Stimulated activated CD8-positive, alpha-beta memory T cell treated with anti-CD3 and anti-CD28 coated beads, Interleukin-7, amount 100 ng/mL, for 4 hours (primary cell): ENCODE data around the gene ADARB2.
"Not testable (repeated sequence)": the region's sequence is repeated elsewhere in the genome, so short reads cannot be mapped to it uniquely, and the experiment has no call there.

Source experiments
- DNase-seq, 2 donors: peaks; one replicate each; pipeline ENCODE4 v3.0.0-alpha.2; 2020; ENCODE audit warnings: low read depth in 2 of 2

ADARB2 gene

GRCh38 chr10:1408651-1409367, 328.5 kb downstream of the ADARB2 start:
- DNase-seq = no peak

GRCh38 chr10:1406967-1407945, 330.1 kb downstream of the ADARB2 start:
- no peak for DNase-seq

GRCh38 chr10:1406132-1406966, 331.0 kb downstream of the ADARB2 start:
- DNase-seq = no peak

GRCh38 chr10:1404323-1405260, 332.7 kb downstream of the ADARB2 start:
- no peak for DNase-seq

- no peak for DNase-seq
Measured at GRCh38 chr10:1403508-1404322, 333.6 kb downstream of the ADARB2 start.

- DNase-seq = no peak
Measured at GRCh38 chr10:1402816-1403507, 334.4 kb downstream of the ADARB2 start.

- DNase-seq = no peak
Measured at GRCh38 chr10:1402016-1402770, 335.1 kb downstream of the ADARB2 start.

- no peak for DNase-seq
Measured at GRCh38 chr10:1401071-1401965, 336.0 kb downstream of the ADARB2 start.

- DNase-seq = no peak
Measured at GRCh38 chr10:1400101-1401070, 336.9 kb downstream of the ADARB2 start.

- no peak for DNase-seq
Measured at GRCh38 chr10:1399431-1400100, 337.8 kb downstream of the ADARB2 start.

- no peak for DNase-seq
Measured at GRCh38 chr10:1398626-1399410, 338.5 kb downstream of the ADARB2 start.

- DNase-seq = not testable (repeated sequence)
Measured at GRCh38 chr10:1398116-1398515, 339.2 kb downstream of the ADARB2 start.

GRCh38 chr10:1396297-1396635, 341.1 kb downstream of the ADARB2 start:
- no peak for DNase-seq

GRCh38 chr10:1395481-1396296, 341.6 kb downstream of the ADARB2 start:
- DNase-seq = no peak
